ENCODE data around the gene EPG5.
"Not testable (repeated sequence)": the region's sequence is repeated elsewhere in the genome, so short reads cannot be mapped to it uniquely, and the experiment has no call there.

EPG5 gene

GRCh38 chr18:45998244-45998643 is 31.1 kb upstream of the EPG5 start:
- DNase-seq (ENCODE audit: low read depth): no peak
- Histone ChIP-seq H3K27me3 (replicated peaks; ENCODE audit: control insufficient read depth, insufficient read depth, low read length) (no peaks in the 10 kb centered on the region), H3K9me3 (ENCODE audit: control insufficient read depth, low read length) (peaks cover 12% of the 10 kb centered on the region), H3K9ac (ENCODE audit: low read length) (no peak overlapping the region), H3K36me3 (ENCODE audit: control insufficient read depth, insufficient read depth, low read length, severe bottlenecking) (peaks cover 14% of the 10 kb centered on the region), H3K4me1 (ENCODE audit: control insufficient read depth, insufficient read depth, low read length) (no peaks in the 10 kb centered on the region), H3K4me3 (ENCODE audit: low read length) (no peak overlapping the region)

- no peak for DNase-seq (ENCODE audit: low read depth)
- Histone ChIP-seq H3K36me3 (ENCODE audit: control insufficient read depth, insufficient read depth, low read length, severe bottlenecking) (peaks cover 10% of the 10 kb centered on the region), H3K27me3 (replicated peaks; ENCODE audit: control insufficient read depth, insufficient read depth, low read length) (no peaks in the 10 kb centered on the region), H3K9ac (ENCODE audit: low read length) (no peak overlapping the region), H3K4me1 (ENCODE audit: control insufficient read depth, insufficient read depth, low read length) (no peaks in the 10 kb centered on the region), H3K4me3 (ENCODE audit: low read length) (no peak overlapping the region), H3K9me3 (ENCODE audit: control insufficient read depth, low read length) (peaks cover 10% of the 10 kb centered on the region)
Measured at GRCh38 chr18:45997700-45998151, 30.6 kb upstream of the EPG5 start.

- no peaks in the 10 kb centered on the region for H3K27me3 ChIP-seq (replicated peaks; ENCODE audit: control insufficient read depth, insufficient read depth, low read length)
- no peak overlapping the region for H3K9ac ChIP-seq (ENCODE audit: low read length)
- no peaks in the 10 kb centered on the region for H3K9me3 ChIP-seq (ENCODE audit: control insufficient read depth, low read length)
- H3K4me1 ChIP-seq (ENCODE audit: control insufficient read depth, insufficient read depth, low read length): no peaks in the 10 kb centered on the region
- H3K36me3 ChIP-seq (ENCODE audit: control insufficient read depth, insufficient read depth, low read length, severe bottlenecking): peaks cover 7% of the 10 kb centered on the region
- DNase-seq (ENCODE audit: low read depth): no peak
- H3K4me3 ChIP-seq (ENCODE audit: low read length): no peak overlapping the region
Measured at GRCh38 chr18:45995461-45995860, 28.3 kb upstream of the EPG5 start.

- H3K4me3 ChIP-seq (ENCODE audit: low read length): no peak overlapping the region
- H3K36me3 ChIP-seq (ENCODE audit: control insufficient read depth, insufficient read depth, low read length, severe bottlenecking): peaks cover 19% of the 10 kb centered on the region
- H3K9ac ChIP-seq (ENCODE audit: low read length): no peak overlapping the region
- peak; percentile 72 for DNase-seq (ENCODE audit: low read depth)
- no peaks in the 10 kb centered on the region for H3K9me3 ChIP-seq (ENCODE audit: control insufficient read depth, low read length)
- H3K27me3 ChIP-seq (replicated peaks; ENCODE audit: control insufficient read depth, insufficient read depth, low read length): no peaks in the 10 kb centered on the region
- no peaks in the 10 kb centered on the region for H3K4me1 ChIP-seq (ENCODE audit: control insufficient read depth, insufficient read depth, low read length)
Measured at GRCh38 chr18:45993438-45993837, 26.3 kb upstream of the EPG5 start.

GRCh38 chr18:45992527-45992926 is 25.4 kb upstream of the EPG5 start:
- H3K9ac ChIP-seq (ENCODE audit: low read length); H3K9me3 ChIP-seq (ENCODE audit: control insufficient read depth, low read length); H3K4me1 ChIP-seq (ENCODE audit: control insufficient read depth, insufficient read depth, low read length); DNase-seq (ENCODE audit: low read depth); H3K27me3 ChIP-seq (replicated peaks; ENCODE audit: control insufficient read depth, insufficient read depth, low read length); H3K4me3 ChIP-seq (ENCODE audit: low read length): not testable (repeated sequence)
- H3K36me3 ChIP-seq (ENCODE audit: control insufficient read depth, insufficient read depth, low read length, severe bottlenecking): peaks cover 28% of the 10 kb centered on the region

- peaks cover 30% of the 10 kb centered on the region for H3K36me3 ChIP-seq (ENCODE audit: control insufficient read depth, insufficient read depth, low read length, severe bottlenecking)
- no peak for DNase-seq (ENCODE audit: low read depth)
- H3K9me3 ChIP-seq (ENCODE audit: control insufficient read depth, low read length): no peaks in the 10 kb centered on the region
- no peak overlapping the region for H3K9ac ChIP-seq (ENCODE audit: low read length)
- H3K27me3 ChIP-seq (replicated peaks; ENCODE audit: control insufficient read depth, insufficient read depth, low read length): no peaks in the 10 kb centered on the region
- H3K4me1 ChIP-seq (ENCODE audit: control insufficient read depth, insufficient read depth, low read length): no peaks in the 10 kb centered on the region
- H3K4me3 ChIP-seq (ENCODE audit: low read length): no peak overlapping the region
Measured at GRCh38 chr18:45991788-45992187, 24.7 kb upstream of the EPG5 start.

- H3K4me1 ChIP-seq (ENCODE audit: control insufficient read depth, insufficient read depth, low read length): peaks cover 4% of the 10 kb centered on the region
- no peak overlapping the region for H3K4me3 ChIP-seq (ENCODE audit: low read length)
- H3K9me3 ChIP-seq (ENCODE audit: control insufficient read depth, low read length): no peaks in the 10 kb centered on the region
- no peak overlapping the region for H3K9ac ChIP-seq (ENCODE audit: low read length)
- H3K27me3 ChIP-seq (replicated peaks; ENCODE audit: control insufficient read depth, insufficient read depth, low read length): no peaks in the 10 kb centered on the region
- no peak for DNase-seq (ENCODE audit: low read depth)
- H3K36me3 ChIP-seq (ENCODE audit: control insufficient read depth, insufficient read depth, low read length, severe bottlenecking): peaks cover 24% of the 10 kb centered on the region
Measured at GRCh38 chr18:45984546-45985235, 17.6 kb upstream of the EPG5 start.

- DNase-seq (ENCODE audit: low read depth): no peak
- no peak overlapping the region for H3K9ac ChIP-seq (ENCODE audit: low read length)
- H3K4me3 ChIP-seq (ENCODE audit: low read length): no peak overlapping the region
- H3K36me3 ChIP-seq (ENCODE audit: control insufficient read depth, insufficient read depth, low read length, severe bottlenecking): peaks cover 6% of the 10 kb centered on the region
- no peaks in the 10 kb centered on the region for H3K27me3 ChIP-seq (replicated peaks; ENCODE audit: control insufficient read depth, insufficient read depth, low read length)
- peaks cover 4% of the 10 kb centered on the region for H3K4me1 ChIP-seq (ENCODE audit: control insufficient read depth, insufficient read depth, low read length)
- no peaks in the 10 kb centered on the region for H3K9me3 ChIP-seq (ENCODE audit: control insufficient read depth, low read length)
Measured at GRCh38 chr18:45981821-45982220, 14.7 kb upstream of the EPG5 start.

GRCh38 chr18:45980229-45980628 is 13.1 kb upstream of the EPG5 start:
- DNase-seq (ENCODE audit: low read depth): no peak
- H3K36me3 ChIP-seq (ENCODE audit: control insufficient read depth, insufficient read depth, low read length, severe bottlenecking): peaks cover 6% of the 10 kb centered on the region

GRCh38 chr18:45978084-45978483 is 11.0 kb upstream of the EPG5 start:
- no peak for DNase-seq (ENCODE audit: low read depth)
- H3K9me3 ChIP-seq (ENCODE audit: control insufficient read depth, low read length): no peaks in the 10 kb centered on the region
- no peak overlapping the region for H3K9ac ChIP-seq (ENCODE audit: low read length)
- H3K4me1 ChIP-seq (ENCODE audit: control insufficient read depth, insufficient read depth, low read length): peaks cover 7% of the 10 kb centered on the region
- H3K4me3 ChIP-seq (ENCODE audit: low read length): no peak overlapping the region
- no peaks in the 10 kb centered on the region for H3K36me3 ChIP-seq (ENCODE audit: control insufficient read depth, insufficient read depth, low read length, severe bottlenecking)
- no peaks in the 10 kb centered on the region for H3K27me3 ChIP-seq (replicated peaks; ENCODE audit: control insufficient read depth, insufficient read depth, low read length)

More at GRCh38 chr18:45980229-45980628, 13.1 kb upstream of the EPG5 start:
- H3K4me1 ChIP-seq (ENCODE audit: control insufficient read depth, insufficient read depth, low read length): peaks cover 4% of the 10 kb centered on the region
- no peak overlapping the region for H3K4me3 ChIP-seq (ENCODE audit: low read length)
- H3K27me3 ChIP-seq (replicated peaks; ENCODE audit: control insufficient read depth, insufficient read depth, low read length): no peaks in the 10 kb centered on the region
- no peak overlapping the region for H3K9ac ChIP-seq (ENCODE audit: low read length)
- no peaks in the 10 kb centered on the region for H3K9me3 ChIP-seq (ENCODE audit: control insufficient read depth, low read length)

GRCh38 chr18:45976974-45977373 is 9.8 kb upstream of the EPG5 start:
- Histone ChIP-seq H3K36me3 (ENCODE audit: control insufficient read depth, insufficient read depth, low read length, severe bottlenecking) (no peaks in the 10 kb centered on the region), H3K4me1 (ENCODE audit: control insufficient read depth, insufficient read depth, low read length) (peaks cover 7% of the 10 kb centered on the region), H3K9ac (ENCODE audit: low read length) (no peak overlapping the region), H3K4me3 (ENCODE audit: low read length) (no peak overlapping the region), H3K9me3 (ENCODE audit: control insufficient read depth, low read length) (no peaks in the 10 kb centered on the region), H3K27me3 (replicated peaks; ENCODE audit: control insufficient read depth, insufficient read depth, low read length) (no peaks in the 10 kb centered on the region)
- no peak for DNase-seq (ENCODE audit: low read depth)

- Histone ChIP-seq H3K27me3 (replicated peaks; ENCODE audit: control insufficient read depth, insufficient read depth, low read length) (no peaks in the 10 kb centered on the region), H3K4me1 (ENCODE audit: control insufficient read depth, insufficient read depth, low read length) (peaks cover 7% of the 10 kb centered on the region), H3K9me3 (ENCODE audit: control insufficient read depth, low read length) (no peaks in the 10 kb centered on the region), H3K4me3 (ENCODE audit: low read length) (no peak overlapping the region), H3K36me3 (ENCODE audit: control insufficient read depth, insufficient read depth, low read length, severe bottlenecking) (no peaks in the 10 kb centered on the region), H3K9ac (ENCODE audit: low read length) (no peak overlapping the region)
- peak; percentile 38 for DNase-seq (ENCODE audit: low read depth)
Measured at GRCh38 chr18:45976566-45976965, 9.4 kb upstream of the EPG5 start.

Measured in adipocyte (in vitro differentiated cells).